ENCODE results near the gene BPHL. TPM values are rescaled to one million over a fixed set of nuclear protein-coding genes. Genes with fewer than 3 reads are reported as not detected.

The BPHL gene
- total RNA-seq, 1 experiment from 2014 or later: 48.7 TPM

DNA sequence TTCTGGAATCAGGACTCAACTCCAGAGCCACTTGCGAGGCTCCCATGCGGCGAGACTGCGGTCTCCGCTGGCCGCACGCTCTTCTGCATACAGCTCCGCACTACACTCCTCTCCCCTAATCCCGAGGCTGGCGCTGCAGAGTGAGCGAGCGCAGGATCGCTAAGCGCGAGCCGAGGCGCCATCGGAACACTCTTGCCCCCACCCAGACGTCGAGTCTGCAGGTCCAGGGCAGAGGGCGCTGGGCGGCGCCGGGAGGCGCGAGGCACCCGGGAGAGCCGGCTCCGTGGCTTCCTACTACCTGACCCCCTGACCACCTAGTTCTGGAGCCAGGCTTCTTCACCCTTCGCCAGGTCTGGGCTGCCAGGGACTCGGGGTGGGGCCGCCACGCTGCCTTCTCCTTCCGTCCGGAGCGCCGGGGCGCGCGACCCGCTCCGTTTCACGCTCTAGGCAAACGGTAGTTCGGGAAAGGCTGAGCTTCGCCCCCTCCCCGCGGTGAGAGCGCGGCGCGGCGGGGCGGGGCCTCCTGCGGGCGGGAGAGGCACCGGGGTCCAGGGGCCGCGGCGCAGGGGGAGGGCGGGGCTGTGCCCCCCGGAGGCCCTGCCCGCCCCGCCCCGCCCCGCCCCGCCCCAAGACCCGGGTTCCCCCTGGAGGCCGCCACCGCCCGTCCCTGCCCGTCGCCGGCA lies 44.2 kb downstream of the BPHL start:
- Histone ChIP-seq H3K27ac (ENCODE audit: insufficient read length, low read depth, low read length) (no peak overlapping the region), H3K56ac (ENCODE audit: insufficient read length, low read depth, low read length) (no peak overlapping the region), H2BK15ac (ENCODE audit: low read depth, low read length) (no peak overlapping the region), H3K9ac (ENCODE audit: extremely low read depth, insufficient read length, low read length) (peak overlapping the region; percentile 61), H4K8ac (replicated peaks; ENCODE audit: insufficient read length, low read depth, low read length) (no peak overlapping the region), H2AK5ac (ENCODE audit: insufficient read length, low read length) (no peak overlapping the region), H3K4me1 (ENCODE audit: insufficient read depth, low read length) (peaks cover 26% of the 10 kb centered on the region), H2BK20ac (ENCODE audit: low read depth, low read length, poor library complexity, severe bottlenecking) (no peak overlapping the region), H3K14ac (ENCODE audit: insufficient read depth, low read length) (peak overlapping the region; percentile 94), H2AFZ (ENCODE audit: low read length) (no peak overlapping the region), H3K4me2 (ENCODE audit: insufficient read depth, insufficient read length, low read length) (peak overlapping the region; percentile 76), H3K9me3 (ENCODE audit: control insufficient read depth, low read depth, low read length) (no peaks in the 10 kb centered on the region), H3K23ac (ENCODE audit: insufficient read length, low read depth, low read length) (no peak overlapping the region), H3K4ac (ENCODE audit: low read depth, low read length) (no peak overlapping the region), H3K18ac (ENCODE audit: insufficient read length, low read depth, low read length) (peak overlapping the region; percentile 85), H3K79me1 (ENCODE audit: insufficient read depth, low read depth, low read length, poor library complexity, severe bottlenecking) (no peaks in the 10 kb centered on the region), H3K79me2 (ENCODE audit: insufficient read depth, low read length) (no peaks in the 10 kb centered on the region), H2BK120ac (ENCODE audit: low read depth, low read length, poor library complexity, severe bottlenecking) (no peak overlapping the region), H4K5ac (ENCODE audit: insufficient read length, low read depth, low read length) (no peak overlapping the region), H3K27me3 (ENCODE audit: insufficient read depth, low read length) (no peaks in the 10 kb centered on the region), H3K23me2 (ENCODE audit: insufficient read length, low read depth, low read length, poor library complexity, severe bottlenecking) (peaks cover 13% of the 10 kb centered on the region), H2BK12ac (ENCODE audit: insufficient read length, low read depth, low read length) (no peak overlapping the region), H4K20me1 (ENCODE audit: control insufficient read depth, insufficient read depth, insufficient read length) (no peaks in the 10 kb centered on the region), H2BK5ac (ENCODE audit: insufficient read length, low read length) (no peak overlapping the region), H3T11ph (ENCODE audit: low read length) (no peak overlapping the region), H4K91ac (ENCODE audit: insufficient read length, low read depth, low read length) (no peak overlapping the region)
- WGBS (ENCODE audit: extremely low coverage, insufficient read length, low lambda C conversion rate): no CpG with 5 or more reads among the region's 74 CpGs
- H3K27me3 Mint-ChIP-seq (ENCODE audit: low read depth): no peaks in the 10 kb centered on the region; the same call in 1 of the 2 replicates
- peak overlapping the region; percentile 74 to 84 for H3K4me3 Mint-ChIP-seq
- H3K27ac Mint-ChIP-seq: peak overlapping the region in 2 of 3 experiments; percentile 32 to 79; a peak in 3 of 7 replicates
- 0 out of 3 replicates have a peak, but pooled peaks have one; percentile 19 for TF ChIP-seq CTCF (conservative IDR thresholded peaks at IDR 0.05)
- peaks cover 3% of the 10 kb centered on the region in 2 experiments; a peak in 1 of 5 replicates for H3K9me3 Mint-ChIP-seq
- peaks cover 38 to 78% of the 10 kb centered on the region in 2 experiments for H3K4me1 Mint-ChIP-seq
- peak; percentile 81 for DNase-seq
- H3K36me3 Mint-ChIP-seq (ENCODE audit: insufficient read depth in 1 of 3, low read depth in 3 of 3): no peaks in the 10 kb centered on the region; a peak in 2 of 7 replicates

All from H9 (cell line).